CD14-positive monocyte (primary cell): ENCODE results near the gene SOHLH2. TPM values are rescaled to one million over a fixed set of nuclear protein-coding genes. Genes with fewer than 3 reads are reported as not detected.

Experiments
- DNase-seq, 3 donors: peaks; one replicate each; pipeline ENCODE4 v3.0.0-alpha.2; 2011 to 2022
- H2AFZ ChIP-seq: 2 replicates; pipeline ENCODE4 v1.6.0; 2012; ENCODE audit warnings: mild to moderate bottlenecking, low read depth, low read length, inconsistent platforms; ENCODE audit not compliant: insufficient read depth, poor library complexity, severe bottlenecking
- H3K27ac ChIP-seq, 2 donors: 1 replicate in 1 of 2; 2 replicates in 1 of 2; pipeline ENCODE4 v1.5.1; 2012 to 2013; ENCODE audit warnings: low read length in 2 of 2, control low read depth in 1 of 2, inconsistent platforms in 1 of 2, low read depth in 1 of 2, mild to moderate bottlenecking in 1 of 2
- H3K27me3 ChIP-seq, 2 donors: one replicate each; pipeline versions ENCODE4 v1.6.0 to v1.6.1; 2011 to 2013; ENCODE audit warnings: low read length in 2 of 2; ENCODE audit not compliant: control insufficient read depth in 2 of 2, insufficient read depth in 2 of 2
- H3K36me3 ChIP-seq, 2 donors: replicated peaks in 1 of 2; 1 replicate in 1 of 2; 2 replicates in 1 of 2; pipeline versions ENCODE4 v1.5.1 to v1.6.1; 2012 to 2013; ENCODE audit warnings: low read length in 2 of 2, control low read depth in 1 of 2, inconsistent platforms in 1 of 2, mild to moderate bottlenecking in 1 of 2; ENCODE audit not compliant: insufficient read depth in 2 of 2, control insufficient read depth in 1 of 2
- H3K4me1 ChIP-seq, 2 donors: 1 replicate in 1 of 2; 2 replicates in 1 of 2; pipeline versions ENCODE4 v1.5.1 to v1.6.1; 2012 to 2013; ENCODE audit warnings: low read length in 2 of 2, control low read depth in 1 of 2, inconsistent platforms in 1 of 2, mild to moderate bottlenecking in 1 of 2, moderate library complexity in 1 of 2; ENCODE audit not compliant: insufficient read depth in 2 of 2, control insufficient read depth in 1 of 2
- H3K4me2 ChIP-seq: replicated peaks from 2 replicates; pipeline ENCODE3; 2012; ENCODE audit warnings: low read length, moderate library complexity, mild to moderate bottlenecking; ENCODE audit not compliant: poor library complexity, severe bottlenecking; ENCODE audit errors: extremely low read depth
- H3K4me3 ChIP-seq, 3 experiments: fragments of 200-600 bp in 1 of 3; sonication (generic) in 1 of 3; replicated peaks in 1 of 3; 1 replicate in 2 of 3; 2 replicates in 1 of 3; pipeline ENCODE4 v1.5.1; 2011 to 2013; ENCODE audit warnings: low read length in 3 of 3, mild to moderate bottlenecking in 3 of 3, control low read depth in 2 of 3, low read depth in 2 of 3, inconsistent platforms in 1 of 3, moderate library complexity in 1 of 3
- H3K79me2 ChIP-seq: 2 replicates; pipeline ENCODE4 v1.6.0; 2012; ENCODE audit warnings: mild to moderate bottlenecking, control low read depth, inconsistent platforms, low read length, moderate library complexity; ENCODE audit not compliant: insufficient read depth
- H3K9ac ChIP-seq: 2 replicates; pipeline ENCODE4 v1.6.0; 2017; ENCODE audit warnings: low read length, mild to moderate bottlenecking; ENCODE audit not compliant: insufficient read depth, poor library complexity, severe bottlenecking
- H3K9me3 ChIP-seq, 2 donors: replicated peaks in 1 of 2; 1 replicate in 1 of 2; 2 replicates in 1 of 2; pipeline versions ENCODE4 v1.5.1 to v1.6.1; 2012 to 2013; ENCODE audit warnings: low read length in 2 of 2, control low read depth in 1 of 2; ENCODE audit not compliant: control insufficient read depth in 1 of 2, insufficient read depth in 1 of 2
- H4K20me1 ChIP-seq: 2 replicates; pipeline ENCODE4 v1.6.0; 2012; ENCODE audit warnings: mild to moderate bottlenecking, low read length, control low read depth, moderate library complexity; ENCODE audit not compliant: insufficient read depth
- H3K27ac Mint-ChIP-seq, 7 donors: one replicate each; pipeline ENCODE4 v1.8.0; 2020; ENCODE audit warnings: mild to moderate bottlenecking in 7 of 7, mixed read lengths in 7 of 7, moderate library complexity in 6 of 7, inconsistent platforms in 2 of 7
- H3K27me3 Mint-ChIP-seq, 3 donors: one replicate each; pipeline ENCODE4 v1.8.0; 2021 to 2022; ENCODE audit warnings: low read depth in 3 of 3, mild to moderate bottlenecking in 3 of 3, mixed read lengths in 3 of 3, moderate library complexity in 3 of 3, inconsistent platforms in 1 of 3
- H3K36me3 Mint-ChIP-seq, 2 donors: one replicate each; pipeline ENCODE4 v1.8.0; 2020; ENCODE audit warnings: mixed read lengths in 2 of 2, inconsistent platforms in 1 of 2, mild to moderate bottlenecking in 1 of 2
- H3K4me1 Mint-ChIP-seq: one replicate; pipeline ENCODE4 v1.8.0; 2020; ENCODE audit warnings: mild to moderate bottlenecking, mixed read lengths
- H3K4me3 Mint-ChIP-seq, 2 donors: one replicate each; pipeline ENCODE4 v1.8.0; 2020; ENCODE audit warnings: mild to moderate bottlenecking in 2 of 2, mixed read lengths in 2 of 2, moderate library complexity in 1 of 2
- H3K9me3 Mint-ChIP-seq, 7 donors: one replicate each; pipeline ENCODE4 v1.8.0; 2020 to 2022; ENCODE audit warnings: mixed read lengths in 7 of 7, mild to moderate bottlenecking in 6 of 7, moderate library complexity in 6 of 7, inconsistent platforms in 2 of 7
- WGBS: methylation state at CpG from one replicate; pipeline ENCODE4 v1.1.5; 2013; ENCODE audit warnings: missing lambda C conversion rate; ENCODE audit not compliant: insufficient coverage; 5-methylcytosine and 5-hydroxymethylcytosine counted together
- intact Hi-C, 2 donors: fragments of 100-400 bp; cut with micrococcal nuclease; formaldehyde crosslinking; loops; one replicate each; pipeline versions ENCODE4 v1.15.0 to v1.15.1; 2023
- polyA plus RNA-seq, 3 donors: library from polyadenylated mRNA; depleted of rRNA in 1 of 3; unstranded in 2 of 3; stranded (reverse) in 1 of 3; fragments of 300-500 nt in 2 of 3; fragments of >200 nt in 1 of 3; fragmentation: Illumina TruSeq in 2 of 3; gene quantifications; 1 replicate in 2 of 3; 2 replicates in 1 of 3; pipeline ENCODE4 v1.2.3, GENCODE V29; 2012 to 2021
- TF ChIP-seq, protein P1 (sequence below): fragments of 200-600 bp; IDR thresholded peaks from one replicate; pipeline ENCODE4 v1.8.0; 2022; ENCODE audit warnings: antibody characterized with exemption, mild to moderate bottlenecking

The SOHLH2 gene
- polyA plus RNA-seq, 3 donors = not detected

DNA sequence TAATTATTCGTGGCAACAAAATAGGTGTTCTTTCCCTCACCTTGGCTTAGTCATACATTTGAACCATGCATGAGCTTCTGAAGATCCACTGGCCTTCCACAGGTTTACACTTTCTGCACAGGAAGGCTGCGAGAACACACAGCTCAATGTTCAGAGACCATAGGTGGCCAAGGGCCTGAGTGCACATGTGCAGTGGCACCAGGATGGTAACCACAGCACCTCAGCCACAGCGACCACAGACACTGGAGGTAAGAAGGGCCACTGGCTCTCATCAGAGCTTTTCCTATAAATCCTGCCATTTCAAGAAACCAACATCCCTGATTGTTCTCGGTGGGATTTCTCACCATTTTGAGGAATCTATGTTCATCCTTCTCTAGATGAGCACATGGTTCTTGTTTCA is 84.8 kb downstream of the SOHLH2 start:
- WGBS = 98% methylated on average over 3 of the region's 4 CpGs
- H2AFZ ChIP-seq = no peak overlapping the region
- H3K27me3 Mint-ChIP-seq = peaks cover 35 to 61% (median 38%) of the 10 kb centered on the region in 3 donors

DNA sequence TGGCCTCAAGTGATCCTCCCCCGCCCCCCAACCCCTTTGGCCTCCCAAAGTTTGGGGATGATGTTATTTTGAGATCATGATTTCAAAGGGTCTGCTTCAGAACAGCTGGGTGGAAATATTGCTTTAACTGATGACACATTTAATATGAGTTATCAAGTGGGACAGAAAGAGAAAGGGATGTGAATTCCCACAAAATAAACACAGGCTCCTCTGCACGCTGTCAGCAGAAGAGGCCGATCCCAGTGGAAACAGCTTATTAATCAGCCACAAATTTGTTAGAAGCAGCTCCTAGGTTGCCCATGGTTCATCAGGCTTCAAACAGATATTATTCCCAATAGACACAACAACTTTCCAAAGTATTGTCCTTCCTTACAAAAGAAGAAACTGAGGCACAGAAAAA is 87.9 kb downstream of the SOHLH2 start:
- intact Hi-C loops = no loop called here
- H3K4me3 Mint-ChIP-seq = peak overlapping the region in 1 of 2 donors; percentile 22
- no peaks in the 10 kb centered on the region for H3K4me1 ChIP-seq
- H3K36me3 Mint-ChIP-seq = no peaks in the 10 kb centered on the region
- no peaks in the 10 kb centered on the region for H3K9me3 ChIP-seq
- H3K27ac ChIP-seq = no peak overlapping the region
- no peak for DNase-seq
- no peak overlapping the region for H3K27ac Mint-ChIP-seq
- H3K36me3 ChIP-seq = no peaks in the 10 kb centered on the region
- H3K9ac ChIP-seq = no peak overlapping the region
- H3K4me1 Mint-ChIP-seq = no peaks in the 10 kb centered on the region
- H3K27me3 Mint-ChIP-seq = peaks cover 25 to 40% (median 26%) of the 10 kb centered on the region in 3 donors
- TF ChIP-seq, protein P1, sequence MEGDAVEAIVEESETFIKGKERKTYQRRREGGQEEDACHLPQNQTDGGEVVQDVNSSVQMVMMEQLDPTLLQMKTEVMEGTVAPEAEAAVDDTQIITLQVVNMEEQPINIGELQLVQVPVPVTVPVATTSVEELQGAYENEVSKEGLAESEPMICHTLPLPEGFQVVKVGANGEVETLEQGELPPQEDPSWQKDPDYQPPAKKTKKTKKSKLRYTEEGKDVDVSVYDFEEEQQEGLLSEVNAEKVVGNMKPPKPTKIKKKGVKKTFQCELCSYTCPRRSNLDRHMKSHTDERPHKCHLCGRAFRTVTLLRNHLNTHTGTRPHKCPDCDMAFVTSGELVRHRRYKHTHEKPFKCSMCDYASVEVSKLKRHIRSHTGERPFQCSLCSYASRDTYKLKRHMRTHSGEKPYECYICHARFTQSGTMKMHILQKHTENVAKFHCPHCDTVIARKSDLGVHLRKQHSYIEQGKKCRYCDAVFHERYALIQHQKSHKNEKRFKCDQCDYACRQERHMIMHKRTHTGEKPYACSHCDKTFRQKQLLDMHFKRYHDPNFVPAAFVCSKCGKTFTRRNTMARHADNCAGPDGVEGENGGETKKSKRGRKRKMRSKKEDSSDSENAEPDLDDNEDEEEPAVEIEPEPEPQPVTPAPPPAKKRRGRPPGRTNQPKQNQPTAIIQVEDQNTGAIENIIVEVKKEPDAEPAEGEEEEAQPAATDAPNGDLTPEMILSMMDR = no peak
- H4K20me1 ChIP-seq = no peaks in the 10 kb centered on the region
- H3K4me3 ChIP-seq = no peak overlapping the region
- no peak overlapping the region for H3K4me2 ChIP-seq
- peaks cover 17 to 24% of the 10 kb centered on the region in 2 donors for H3K27me3 ChIP-seq
- 100% methylated on average over 1 of the region's 3 CpGs for whole genome bisulfite sequencing
- H3K79me2 ChIP-seq = no peaks in the 10 kb centered on the region
- H2AFZ ChIP-seq = no peak overlapping the region
- H3K9me3 Mint-ChIP-seq = peaks cover 0 to 6% (median under 1%) of the 10 kb centered on the region in 7 donors

More for the DNA sequence above, 84.8 kb downstream of the SOHLH2 start:
- H3K4me2 ChIP-seq = no peak overlapping the region
- no peak overlapping the region for H3K9ac ChIP-seq
- H4K20me1 ChIP-seq = no peaks in the 10 kb centered on the region
- no peak overlapping the region for H3K27ac ChIP-seq
- no peak for DNase-seq
- no peak overlapping the region for H3K4me3 ChIP-seq
- Mint-ChIP-seq H3K4me3 (peak overlapping the region in 1 of 2 donors; percentile 54), H3K27ac (no peak overlapping the region), H3K9me3 (peaks cover 0 to 8% (median 0%) of the 10 kb centered on the region in 7 donors), H3K36me3 (no peaks in the 10 kb centered on the region), H3K4me1 (no peaks in the 10 kb centered on the region)
- no peaks in the 10 kb centered on the region for H3K36me3 ChIP-seq
- peaks cover 31 to 38% of the 10 kb centered on the region in 2 donors for H3K27me3 ChIP-seq
- TF ChIP-seq, protein P1 = no peak
- H3K9me3 ChIP-seq = peaks cover 0 to 6% of the 10 kb centered on the region in 2 donors
- H3K4me1 ChIP-seq = no peaks in the 10 kb centered on the region
- intact Hi-C loops = no loop called here
- H3K79me2 ChIP-seq = no peaks in the 10 kb centered on the region
